Activated naive CD4-positive, alpha-beta T cell treated with anti-CD3 and anti-CD28 coated beads, Interleukin-2, amount 50 U/mL, for 16 hours (primary cell): ENCODE measurements around the gene NIM1K.
"Not testable (repeated sequence)": the region's sequence is repeated elsewhere in the genome, so short reads cannot be mapped to it uniquely, and the experiment has no call there.

Experiments used
- DNase-seq: peaks from one replicate; pipeline ENCODE4 v3.0.0-alpha.2; 2020

The NIM1K gene

GRCh38 chr5:43192558-43193180 lies 644 bp downstream of the NIM1K start:
- peak; percentile 32 for DNase-seq

GRCh38 chr5:43193181-43193893 lies 1.3 kb downstream of the NIM1K start:
- DNase-seq: peak; percentile 49

- DNase-seq: no peak
Measured at GRCh38 chr5:43193894-43194265, 1.9 kb downstream of the NIM1K start.

GRCh38 chr5:43195670-43196265 lies 3.7 kb downstream of the NIM1K start:
- DNase-seq: no peak

- no peak for DNase-seq
Measured at GRCh38 chr5:43197535-43197934, 5.5 kb downstream of the NIM1K start.

- DNase-seq: not testable (repeated sequence)
Measured at GRCh38 chr5:43201442-43201841, 9.4 kb downstream of the NIM1K start.

GRCh38 chr5:43202380-43202779 lies 10.4 kb downstream of the NIM1K start:
- DNase-seq: no peak

- DNase-seq: no peak
Measured at GRCh38 chr5:43203373-43203772, 11.3 kb downstream of the NIM1K start.

GRCh38 chr5:43204958-43205357 lies 12.9 kb downstream of the NIM1K start:
- no peak for DNase-seq

GRCh38 chr5:43207601-43208000 lies 15.6 kb downstream of the NIM1K start:
- DNase-seq: no peak

GRCh38 chr5:43208658-43209057 lies 16.6 kb downstream of the NIM1K start:
- no peak for DNase-seq

GRCh38 chr5:43209060-43209459 lies 17.0 kb downstream of the NIM1K start:
- no peak for DNase-seq

GRCh38 chr5:43209833-43210232 lies 17.8 kb downstream of the NIM1K start:
- no peak for DNase-seq

- DNase-seq: no peak
Measured at GRCh38 chr5:43210570-43210969, 18.5 kb downstream of the NIM1K start.

GRCh38 chr5:43213951-43214350 lies 21.9 kb downstream of the NIM1K start:
- no peak for DNase-seq

GRCh38 chr5:43215073-43215631 lies 23.1 kb downstream of the NIM1K start:
- DNase-seq: no peak

GRCh38 chr5:43216941-43217340 lies 24.9 kb downstream of the NIM1K start:
- DNase-seq: no peak

- no peak for DNase-seq
Measured at GRCh38 chr5:43219120-43219519, 27.1 kb downstream of the NIM1K start.

- DNase-seq: no peak
Measured at GRCh38 chr5:43221502-43221901, 29.5 kb downstream of the NIM1K start.

GRCh38 chr5:43225649-43226245 lies 33.7 kb downstream of the NIM1K start:
- no peak for DNase-seq

GRCh38 chr5:43227655-43228054 lies 35.6 kb downstream of the NIM1K start:
- no peak for DNase-seq

- DNase-seq: no peak
Measured at GRCh38 chr5:43230707-43231106, 38.7 kb downstream of the NIM1K start.

GRCh38 chr5:43231977-43232376 lies 40.0 kb downstream of the NIM1K start:
- DNase-seq: no peak
